Duodenal mucosa (tissue), 2 donors: Measurements from ENCODE around the gene PPP3R1.
A peak's percentile ranks its signal among the peaks of the same experiment; 100 is the strongest.

Source experiments
- H3K27ac ChIP-seq: one replicate; pipeline ENCODE4 v1.7.0; 2013; ENCODE audit warnings: low read depth, low read length
- H3K27me3 ChIP-seq, 2 donors: one replicate each; pipeline ENCODE4 v1.7.0; 2013; ENCODE audit warnings: low read length in 2 of 2, control low read depth in 1 of 2; ENCODE audit not compliant: insufficient read depth in 2 of 2, control insufficient read depth in 1 of 2
- H3K36me3 ChIP-seq, 2 donors: one replicate each; pipeline ENCODE4 v1.7.0; 2013; ENCODE audit warnings: low read length in 2 of 2, control low read depth in 1 of 2; ENCODE audit not compliant: insufficient read depth in 2 of 2, control insufficient read depth in 1 of 2
- H3K4me1 ChIP-seq, 2 donors: one replicate each; pipeline ENCODE4 v1.7.0; 2013; ENCODE audit warnings: low read length in 2 of 2, control low read depth in 1 of 2; ENCODE audit not compliant: insufficient read depth in 2 of 2, control insufficient read depth in 1 of 2
- H3K4me3 ChIP-seq, 2 donors: one replicate each; pipeline ENCODE4 v1.7.0; 2013; ENCODE audit warnings: low read length in 2 of 2, low read depth in 1 of 2
- H3K9ac ChIP-seq, 2 donors: one replicate each; pipeline ENCODE4 v1.7.0; 2013; ENCODE audit warnings: low read length in 2 of 2, low read depth in 1 of 2
- H3K9me3 ChIP-seq, 2 donors: one replicate each; pipeline ENCODE4 v1.7.0; 2013; ENCODE audit warnings: low read length in 2 of 2, control low read depth in 1 of 2; ENCODE audit not compliant: control insufficient read depth in 1 of 2

PPP3R1 gene

GRCh38 chr2:68135448-68136320, 116.6 kb downstream of the PPP3R1 start:
- Histone ChIP-seq H3K27ac (no peak overlapping the region), H3K27me3 (no peaks in the 10 kb centered on the region), H3K9ac (no peak overlapping the region), H3K4me1 (peaks cover 5 to 15% of the 10 kb centered on the region in 2 donors), H3K9me3 (no peaks in the 10 kb centered on the region), H3K4me3 (peak overlapping the region in 1 of 2 donors; percentile 37), H3K36me3 (peaks cover 0 to 5% of the 10 kb centered on the region in 2 donors)

GRCh38 chr2:68134554-68134953, 117.8 kb downstream of the PPP3R1 start:
- Histone ChIP-seq H3K27me3 (no peaks in the 10 kb centered on the region), H3K36me3 (peaks cover 0 to 5% of the 10 kb centered on the region in 2 donors), H3K27ac (no peak overlapping the region), H3K4me3 (no peak overlapping the region), H3K9me3 (no peaks in the 10 kb centered on the region), H3K4me1 (peaks cover 5 to 15% of the 10 kb centered on the region in 2 donors), H3K9ac (no peak overlapping the region)

- no peak overlapping the region for H3K27ac ChIP-seq
- peaks cover 5 to 15% of the 10 kb centered on the region in 2 donors for H3K4me1 ChIP-seq
- no peak overlapping the region for H3K9ac ChIP-seq
- no peaks in the 10 kb centered on the region for H3K27me3 ChIP-seq
- H3K4me3 ChIP-seq = no peak overlapping the region
- no peaks in the 10 kb centered on the region for H3K9me3 ChIP-seq
- H3K36me3 ChIP-seq = peaks cover 0 to 5% of the 10 kb centered on the region in 2 donors
Observed at GRCh38 chr2:68134120-68134519, 118.2 kb downstream of the PPP3R1 start.
